IMR-90 (cell line): Measurements from ENCODE around the gene HIGD2A. TPM values are rescaled to one million over a fixed set of nuclear protein-coding genes. Genes with fewer than 3 reads are reported as not detected.

ENCODE experiments used
- ATAC-seq: fragments of 200-7000 bp; cut with Tn5 transposase; 2 replicates; pipeline ENCODE4 v1.9.1; 2020; ENCODE audit warnings: low read depth, mild to moderate bottlenecking, moderate library complexity
- BruUV-seq: library from RNA; stranded (reverse); fragments of 400-500 nt; replicated peaks from 2 replicates; lab custom pipeline; 2021; lab: Mats Ljungman, UMichigan
- CTCF ChIA-PET: fragments of 300-600 bp; formaldehyde crosslinking; extraction: SDS; loops from one replicate; lab custom pipeline; 2021; ENCODE audit warnings: antibody characterized with exemption; lab: Yijun Ruan, JAX
- POLR2A ChIA-PET: fragments of 300-600 bp; sonication (Branson Sonifier 250); formaldehyde crosslinking; loops from one replicate; lab custom pipeline; 2022; ENCODE audit warnings: antibody characterized with exemption; ENCODE audit not compliant: unreplicated experiment; lab: Charles Lee
- DNase-seq: peaks from one replicate; pipeline ENCODE4 v3.0.0; 2013
- H2AFZ ChIP-seq: replicated peaks from 2 replicates; pipeline ENCODE3; 2013; ENCODE audit warnings: low read length, mild to moderate bottlenecking; ENCODE audit not compliant: poor library complexity
- H2AK5ac ChIP-seq: 2 replicates; pipeline ENCODE4 v1.6.1; 2013; ENCODE audit warnings: low read depth, low read length, inconsistent platforms
- H2AK9ac ChIP-seq: replicated peaks from 2 replicates; pipeline ENCODE3; 2013; ENCODE audit warnings: mild to moderate bottlenecking, low read depth, low read length, moderate library complexity; ENCODE audit not compliant: poor library complexity
- H2BK120ac ChIP-seq: 2 replicates; pipeline ENCODE4 v1.6.1; 2013; ENCODE audit warnings: low read depth, low read length, inconsistent platforms
- H2BK15ac ChIP-seq: 3 replicates; pipeline ENCODE4 v1.6.1; 2013; ENCODE audit warnings: low read depth, low read length, inconsistent platforms
- H2BK20ac ChIP-seq: 2 replicates; pipeline ENCODE4 v1.6.1; 2013; ENCODE audit warnings: low read depth, mild to moderate bottlenecking, inconsistent platforms, low read length, moderate library complexity
- H2BK5ac ChIP-seq: 2 replicates; pipeline ENCODE4 v1.6.1; 2013; ENCODE audit warnings: mild to moderate bottlenecking, low read depth, low read length, inconsistent platforms; ENCODE audit not compliant: poor library complexity, severe bottlenecking
- H3K14ac ChIP-seq: replicated peaks from 2 replicates; pipeline ENCODE4 v1.6.1; 2013; ENCODE audit warnings: low read depth, low read length, inconsistent platforms
- H3K18ac ChIP-seq: 2 replicates; pipeline ENCODE4 v1.6.1; 2013; ENCODE audit warnings: low read depth, low read length, control low read depth
- H3K23ac ChIP-seq: 2 replicates; pipeline ENCODE4 v1.6.1; 2013; ENCODE audit warnings: low read depth, low read length, inconsistent platforms
- H3K27ac ChIP-seq: 2 replicates; pipeline ENCODE4 v1.5.1; 2013; ENCODE audit warnings: mild to moderate bottlenecking, control low read depth, low read length; ENCODE audit not compliant: insufficient read depth
- H3K27me3 ChIP-seq: 2 replicates; pipeline ENCODE4 v1.6.1; 2013; ENCODE audit warnings: low read length; ENCODE audit not compliant: control insufficient read depth, insufficient read depth
- H3K36me3 ChIP-seq: 2 replicates; pipeline ENCODE4 v1.6.1; 2013; ENCODE audit warnings: low read length, mixed read lengths; ENCODE audit not compliant: control insufficient read depth, insufficient read depth
- H3K4ac ChIP-seq: 2 replicates; pipeline ENCODE4 v1.6.1; 2013; ENCODE audit warnings: low read depth, low read length, inconsistent platforms
- H3K4me1 ChIP-seq: 2 replicates; pipeline ENCODE4 v1.6.1; 2013; ENCODE audit warnings: low read length, mixed read lengths; ENCODE audit not compliant: control insufficient read depth, insufficient read depth
- H3K4me2 ChIP-seq: 2 replicates; pipeline ENCODE4 v1.6.1; 2013; ENCODE audit warnings: low read depth, mild to moderate bottlenecking, control low read depth, low read length, moderate library complexity
- H3K4me3 ChIP-seq: 2 replicates; pipeline ENCODE4 v1.5.1; 2013; ENCODE audit warnings: low read depth, mild to moderate bottlenecking, control low read depth, low read length, moderate library complexity; ENCODE audit not compliant: insufficient read depth
- H3K56ac ChIP-seq: 2 replicates; pipeline ENCODE4 v1.6.1; 2013; ENCODE audit warnings: low read length, inconsistent platforms; ENCODE audit not compliant: insufficient read depth; ENCODE audit errors: extremely low read depth
- H3K79me1 ChIP-seq, 2 experiments: 2 replicates each; pipeline ENCODE4 v1.6.1; 2013; ENCODE audit warnings: low read length in 2 of 2, inconsistent platforms in 1 of 2, low read depth in 1 of 2
- H3K9ac ChIP-seq: 2 replicates; pipeline ENCODE4 v1.6.1; 2013; ENCODE audit warnings: low read depth, low read length, control low read depth
- H3K9me1 ChIP-seq: 2 replicates; pipeline ENCODE4 v1.6.1; 2013; ENCODE audit warnings: low read length, inconsistent platforms; ENCODE audit not compliant: insufficient read depth
- H3K9me3 ChIP-seq: 2 replicates; pipeline ENCODE4 v1.6.1; 2013; ENCODE audit warnings: low read length; ENCODE audit not compliant: control insufficient read depth, insufficient read depth
- H4K20me1 ChIP-seq: 2 replicates; pipeline ENCODE4 v1.6.1; 2013; ENCODE audit warnings: low read length, inconsistent platforms; ENCODE audit not compliant: insufficient read depth
- H4K5ac ChIP-seq: 2 replicates; pipeline ENCODE4 v1.6.1; 2013; ENCODE audit warnings: mild to moderate bottlenecking, low read depth, low read length, control low read depth
- H4K8ac ChIP-seq, 2 experiments: 2 replicates each; pipeline ENCODE4 v1.6.1; 2013; ENCODE audit warnings: low read depth in 2 of 2, low read length in 2 of 2, control low read depth in 1 of 2, inconsistent platforms in 1 of 2
- H4K91ac ChIP-seq: 2 replicates; pipeline ENCODE4 v1.6.1; 2013; ENCODE audit warnings: low read depth, low read length, inconsistent platforms; ENCODE audit not compliant: insufficient read depth
- MAZ ChIP-seq: IDR thresholded peaks from 2 replicates; pipeline ENCODE4 v1.6.1; 2012; ENCODE audit warnings: low read depth, mild to moderate bottlenecking, low read length, improper control_type of control experiment, moderate library complexity, borderline replicate concordance
- POLR2A ChIP-seq: IDR thresholded peaks from 2 replicates; pipeline ENCODE4 v1.6.1; 2012; ENCODE audit warnings: mild to moderate bottlenecking, low read depth, low read length
- WGBS, 2 experiments: methylation state at CpG; one replicate each; pipeline versions ENCODE4 v1.1.5 to v1.1.7; 2013; ENCODE audit warnings: missing lambda C conversion rate in 2 of 2; ENCODE audit not compliant: insufficient read length in 1 of 2; ENCODE audit errors: extremely low coverage in 2 of 2; 5-methylcytosine and 5-hydroxymethylcytosine counted together
- dilution Hi-C: fragments of 300-500 bp; cut with HindIII; formaldehyde crosslinking; loops from one replicate; pipeline ENCODE4 v1.14.3; 2018; ENCODE audit warnings: low sequenced_read_pairs; ENCODE audit not compliant: unreplicated experiment
- in situ Hi-C: fragments of 300-500 bp; cut with MboI; formaldehyde crosslinking; loops from 3 replicates; pipeline ENCODE4 v1.14.3; 2019; ENCODE audit warnings: low sequenced_read_pairs, inconsistent platforms, mixed read lengths
- intact Hi-C: fragments of 100-400 bp; cut with micrococcal nuclease; formaldehyde crosslinking; loops from 2 replicates; pipeline ENCODE4 v1.10.0; 2022
- polyA plus RNA-seq, 3 experiments: library from polyadenylated mRNA; depleted of rRNA; stranded (reverse); fragments of >200 nt; gene quantifications; 2 replicates each; pipeline ENCODE4 v1.2.3, GENCODE V29; 2012; ENCODE audit warnings: low replicate concordance in 1 of 3
- total RNA-seq: library from RNA; depleted of rRNA; stranded (reverse); fragments of >200 nt; gene quantifications from 2 replicates; pipeline ENCODE4 v1.2.3, GENCODE V29; 2012

HIGD2A gene
- total and polyA plus RNA-seq, 2 of the 4 experiments (the other 2 are of a cell fraction), result 35.0 to 131 TPM

- 96% methylated on average over 5 of the region's 12 CpGs; no CpG with 5 or more reads in 1 of the 2 experiments for WGBS, 2 experiments
- Histone ChIP-seq H4K5ac (no peak overlapping the region), H2AK5ac (no peak overlapping the region), H2BK5ac (no peak overlapping the region), H3K9me3 (no peaks in the 10 kb centered on the region), H3K27me3 (no peaks in the 10 kb centered on the region), H3K4me3 (no peak overlapping the region), H4K20me1 (peaks cover 3% of the 10 kb centered on the region; the same call in 1 of the 2 replicates), H3K79me1 (peaks cover 13 to 38% of the 10 kb centered on the region in 2 experiments; a peak in 3 of 4 replicates), H3K4ac (no peak overlapping the region), H3K36me3 (peaks cover 38% of the 10 kb centered on the region), H2BK120ac (no peak overlapping the region), H3K9ac (no peak overlapping the region), H4K91ac (no peak overlapping the region), H3K56ac (no peak overlapping the region), H3K27ac (no peak overlapping the region), H3K23ac (no peak overlapping the region), H2BK15ac (no peak overlapping the region), H3K9me1 (no peaks in the 10 kb centered on the region; the same call in 1 of the 2 replicates), H2AFZ (no peak overlapping the region), H3K4me2 (no peak overlapping the region), H3K14ac (no peak overlapping the region), H4K8ac (no peak overlapping the region), H3K4me1 (no peaks in the 10 kb centered on the region), H3K18ac (no peak overlapping the region), H2BK20ac (no peak overlapping the region), H2AK9ac (no peak overlapping the region)
- in situ Hi-C loops (no loop called here), intact Hi-C loops (no loop called here), dilution Hi-C loops (no loop called here)
- POLR2A ChIA-PET, result no interaction called here
- ATAC-seq (no peak), DNase-seq (no peak)
- CTCF ChIA-PET, result no interaction called here
- TF ChIP-seq POLR2A, result no peak
- no peak for TF ChIP-seq MAZ
- no TSS peak for BruUV-seq
These were observed 3.6 kb upstream of the HIGD2A start for GRCh38 chr5:176384991-176385390.
